ENCODE data around the gene IRS1.

IRS1 gene

GRCh38 chr2:226752887-226753286 lies 46.7 kb downstream of the IRS1 start:
- no peak for DNase-seq

GRCh38 chr2:226747288-226747687 lies 52.3 kb downstream of the IRS1 start:
- no peak for DNase-seq

- DNase-seq = no peak
Observed at GRCh38 chr2:226746196-226746800, 53.3 kb downstream of the IRS1 start.

GRCh38 chr2:226743915-226744314 lies 55.7 kb downstream of the IRS1 start:
- no peak for DNase-seq

- DNase-seq = no peak
Observed at GRCh38 chr2:226742347-226742746, 57.3 kb downstream of the IRS1 start.

GRCh38 chr2:226740039-226740648 lies 59.5 kb downstream of the IRS1 start:
- no peak for DNase-seq

GRCh38 chr2:226739545-226740030 lies 60.0 kb downstream of the IRS1 start:
- no peak for DNase-seq

- no peak for DNase-seq
Observed at GRCh38 chr2:226738821-226739544, 60.6 kb downstream of the IRS1 start.

GRCh38 chr2:226738191-226738820 lies 61.3 kb downstream of the IRS1 start:
- no peak for DNase-seq

- DNase-seq = no peak
Observed at GRCh38 chr2:226736382-226736781, 63.2 kb downstream of the IRS1 start.

GRCh38 chr2:226733927-226734564 lies 65.6 kb downstream of the IRS1 start:
- no peak for DNase-seq

- no peak for DNase-seq
Observed at GRCh38 chr2:226733189-226733858, 66.3 kb downstream of the IRS1 start.

GRCh38 chr2:226732478-226733188 lies 67.0 kb downstream of the IRS1 start:
- DNase-seq = no peak

GRCh38 chr2:226730481-226730880 lies 69.1 kb downstream of the IRS1 start:
- no peak for DNase-seq

- DNase-seq = no peak
Observed at GRCh38 chr2:226728996-226729395, 70.6 kb downstream of the IRS1 start.

GRCh38 chr2:226727251-226727650 lies 72.4 kb downstream of the IRS1 start:
- DNase-seq = no peak

- DNase-seq = no peak
Observed at GRCh38 chr2:226726546-226726945, 73.1 kb downstream of the IRS1 start.

GRCh38 chr2:226725126-226725860 lies 74.3 kb downstream of the IRS1 start:
- no peak for DNase-seq

GRCh38 chr2:226721541-226721940 lies 78.1 kb downstream of the IRS1 start:
- no peak for DNase-seq

GRCh38 chr2:226720948-226721347 lies 78.7 kb downstream of the IRS1 start:
- no peak for DNase-seq

- DNase-seq = no peak
Observed at GRCh38 chr2:226717719-226718118, 81.9 kb downstream of the IRS1 start.
